NT2/D1 (cell line): Measurements from ENCODE around the gene CCNJL.

ENCODE experiments used
- SUZ12 ChIP-seq: IDR thresholded peaks from 2 replicates; pipeline ENCODE4 v1.6.1; 2011; ENCODE audit not compliant: insufficient read length, insufficient read depth; ENCODE audit errors: extremely low read depth
- YY1 ChIP-seq: IDR thresholded peaks from 2 replicates; pipeline ENCODE4 v1.6.1; 2011; ENCODE audit not compliant: insufficient read length, insufficient read depth
- ZNF274 ChIP-seq: IDR thresholded peaks from 2 replicates; pipeline ENCODE4 v1.6.1; 2011; ENCODE audit warnings: mild to moderate bottlenecking, low read depth, low read length

GRCh38 chr5:160253441-160253840, 58.9 kb downstream of the CCNJL start:
- TF ChIP-seq ZNF274: no peak
- no peak for TF ChIP-seq SUZ12
- no peak for TF ChIP-seq YY1
